SU-DHL-6 (cell line): ENCODE results near the gene MANEA.

Experiments used
- H2AFZ ChIP-seq: fragments of 200-600 bp; sonication (generic); 2 replicates; pipeline ENCODE4 v1.6.1; 2014; ENCODE audit warnings: low read depth, mild to moderate bottlenecking, moderate library complexity, mixed read lengths, antibody characterized with exemption, low read length; ENCODE audit not compliant: severe bottlenecking
- H3F3A ChIP-seq: fragments of 200-600 bp; shearing (Covaris generic); 2 replicates; pipeline ENCODE4 v1.6.0; 2016; ENCODE audit warnings: antibody characterized with exemption, mild to moderate bottlenecking; ENCODE audit not compliant: insufficient read depth
- H3K27ac ChIP-seq: fragments of 200-600 bp; sonication (generic); 2 replicates; pipeline ENCODE4 v1.5.1; 2016; ENCODE audit warnings: low read depth, mild to moderate bottlenecking, low read length, moderate library complexity, mixed read lengths
- H3K27me3 ChIP-seq: fragments of 200-600 bp; sonication (generic), shearing (Covaris generic); 2 replicates; pipeline ENCODE4 v1.6.0; 2014; ENCODE audit warnings: mild to moderate bottlenecking, low read length
- H3K36me3 ChIP-seq: fragments of 200-600 bp; sonication (generic); 2 replicates; pipeline ENCODE4 v1.6.1; 2014; ENCODE audit warnings: mild to moderate bottlenecking, low read length, mixed read lengths
- H3K4me2 ChIP-seq: fragments of 300-600, 200-600 bp; shearing (Covaris generic), sonication (generic); 2 replicates; pipeline ENCODE4 v1.6.0; 2014; ENCODE audit warnings: low read length, low read depth, mild to moderate bottlenecking; ENCODE audit not compliant: poor library complexity, severe bottlenecking
- H3K4me3 ChIP-seq: fragments of 200-600 bp; sonication (generic); 2 replicates; pipeline ENCODE4 v1.5.1; 2014; ENCODE audit warnings: antibody characterized with exemption, low read length, mild to moderate bottlenecking, mixed read lengths; ENCODE audit not compliant: insufficient read depth, poor library complexity, severe bottlenecking
- H3K79me2 ChIP-seq: fragments of 200-600 bp; sonication (generic); 2 replicates; pipeline ENCODE4 v1.6.1; 2014; ENCODE audit warnings: mild to moderate bottlenecking, low read length, moderate library complexity; ENCODE audit not compliant: insufficient read depth
- H3K9ac ChIP-seq: fragments of 200-600 bp; sonication (generic); 2 replicates; pipeline ENCODE4 v1.7.0; 2014; ENCODE audit warnings: mild to moderate bottlenecking, low read length
- H3K9me2 ChIP-seq: fragments of 200-600 bp; sonication (generic); replicated peaks from 2 replicates; pipeline ENCODE4 v1.6.1; 2014; ENCODE audit warnings: low read length; ENCODE audit not compliant: insufficient read depth
- H3K9me3 ChIP-seq: fragments of 200-600 bp; sonication (generic); 2 replicates; pipeline ENCODE4 v1.6.1; 2014; ENCODE audit warnings: low read length, mixed read lengths; ENCODE audit not compliant: insufficient read depth
- H4K20me1 ChIP-seq: fragments of 200-600 bp; sonication (generic); 2 replicates; pipeline ENCODE4 v1.6.1; 2014; ENCODE audit warnings: low read depth, mild to moderate bottlenecking, antibody characterized with exemption, low read length, moderate library complexity, mixed read lengths
- EZH2phosphoT487 ChIP-seq: fragments of 200-600 bp; sonication (generic), shearing (Covaris generic); conservative IDR thresholded peaks from 2 replicates; pipeline ENCODE4 v1.6.1; 2018; ENCODE audit warnings: mild to moderate bottlenecking, antibody characterized with exemption, low read length, moderate library complexity, mixed read lengths
- TF ChIP-seq, protein P1 (sequence below): fragments of 200-600 bp; sonication (generic); IDR thresholded peaks from one replicate; pipeline ENCODE4 v1.5.1; 2017; ENCODE audit warnings: antibody characterized with exemption, mild to moderate bottlenecking, low read length, moderate library complexity; ENCODE audit not compliant: insufficient read depth, poor library complexity, severe bottlenecking

Gene MANEA

DNA sequence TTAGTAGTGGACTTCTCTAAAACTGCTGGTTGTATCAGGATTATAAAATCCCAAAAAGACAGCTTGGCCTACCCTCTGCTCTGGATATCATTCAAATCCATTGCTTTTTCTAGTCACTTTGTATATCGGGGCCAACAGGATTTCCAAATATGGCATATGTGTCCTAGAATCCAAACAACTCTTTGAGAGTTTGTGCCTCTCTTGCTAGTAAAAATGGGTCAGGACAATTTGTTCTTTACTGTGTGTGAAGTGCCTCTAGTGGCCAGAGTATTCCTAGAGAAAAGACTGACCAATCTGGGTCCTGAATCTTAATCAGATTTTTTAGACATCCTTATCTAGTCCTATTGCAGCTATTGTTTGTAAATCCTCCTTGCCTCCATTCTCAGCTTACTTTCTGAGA, 33.5 kb upstream of the MANEA start:
- no peaks in the 10 kb centered on the region for H4K20me1 ChIP-seq
- no peaks in the 10 kb centered on the region for H3K79me2 ChIP-seq
- no peak overlapping the region for H2AFZ ChIP-seq
- H3K4me3 ChIP-seq, result no peak overlapping the region
- no peak overlapping the region for H3K4me2 ChIP-seq
- no peaks in the 10 kb centered on the region for H3K27me3 ChIP-seq
- no peaks in the 10 kb centered on the region for H3K9me2 ChIP-seq
- no peaks in the 10 kb centered on the region for H3F3A ChIP-seq
- no peaks in the 10 kb centered on the region for H3K36me3 ChIP-seq
- TF ChIP-seq, protein P1, sequence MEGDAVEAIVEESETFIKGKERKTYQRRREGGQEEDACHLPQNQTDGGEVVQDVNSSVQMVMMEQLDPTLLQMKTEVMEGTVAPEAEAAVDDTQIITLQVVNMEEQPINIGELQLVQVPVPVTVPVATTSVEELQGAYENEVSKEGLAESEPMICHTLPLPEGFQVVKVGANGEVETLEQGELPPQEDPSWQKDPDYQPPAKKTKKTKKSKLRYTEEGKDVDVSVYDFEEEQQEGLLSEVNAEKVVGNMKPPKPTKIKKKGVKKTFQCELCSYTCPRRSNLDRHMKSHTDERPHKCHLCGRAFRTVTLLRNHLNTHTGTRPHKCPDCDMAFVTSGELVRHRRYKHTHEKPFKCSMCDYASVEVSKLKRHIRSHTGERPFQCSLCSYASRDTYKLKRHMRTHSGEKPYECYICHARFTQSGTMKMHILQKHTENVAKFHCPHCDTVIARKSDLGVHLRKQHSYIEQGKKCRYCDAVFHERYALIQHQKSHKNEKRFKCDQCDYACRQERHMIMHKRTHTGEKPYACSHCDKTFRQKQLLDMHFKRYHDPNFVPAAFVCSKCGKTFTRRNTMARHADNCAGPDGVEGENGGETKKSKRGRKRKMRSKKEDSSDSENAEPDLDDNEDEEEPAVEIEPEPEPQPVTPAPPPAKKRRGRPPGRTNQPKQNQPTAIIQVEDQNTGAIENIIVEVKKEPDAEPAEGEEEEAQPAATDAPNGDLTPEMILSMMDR, result no peak
- TF ChIP-seq EZH2phosphoT487, result no peak
- H3K9me3 ChIP-seq, result no peaks in the 10 kb centered on the region
- no peak overlapping the region for H3K9ac ChIP-seq
- no peak overlapping the region for H3K27ac ChIP-seq

DNA sequence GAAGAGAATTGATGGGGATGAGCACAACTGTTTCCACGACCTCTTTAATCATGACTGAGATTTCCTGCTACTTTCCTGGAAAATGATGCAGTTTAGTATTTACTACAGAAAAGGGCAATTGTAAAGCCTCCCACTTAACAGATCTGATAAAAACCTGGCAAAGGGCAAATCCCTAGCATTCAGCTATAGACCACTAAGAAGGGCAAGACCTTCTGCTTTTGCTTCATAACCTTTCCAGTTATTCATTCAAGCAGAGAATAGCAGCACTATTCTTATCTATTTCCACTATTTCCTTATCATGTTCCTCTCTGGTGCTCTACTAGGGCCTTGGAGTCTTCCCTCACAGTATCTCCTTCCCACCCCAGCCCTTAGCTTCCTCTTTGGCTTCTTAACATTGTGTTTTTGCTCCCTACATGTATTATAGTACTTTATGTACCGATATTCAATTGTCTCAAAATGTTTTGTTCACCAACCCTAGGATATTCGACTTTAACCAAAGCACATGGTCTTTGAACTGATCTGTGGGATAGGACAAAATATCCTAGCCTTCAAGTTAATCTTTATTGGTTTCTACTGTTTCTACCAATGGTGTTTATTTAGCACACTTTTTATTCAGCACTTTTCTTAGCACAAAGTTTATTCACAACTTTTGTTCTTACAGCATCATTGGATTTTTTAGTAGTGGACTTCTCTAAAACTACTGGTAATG, 32.7 kb upstream of the MANEA start:
- Histone ChIP-seq H2AFZ (no peak overlapping the region), H3K79me2 (no peaks in the 10 kb centered on the region), H3K9ac (no peak overlapping the region), H3K9me3 (no peaks in the 10 kb centered on the region), H3K4me3 (no peak overlapping the region), H4K20me1 (no peaks in the 10 kb centered on the region), H3F3A (no peaks in the 10 kb centered on the region), H3K9me2 (no peaks in the 10 kb centered on the region), H3K27ac (no peak overlapping the region), H3K4me2 (no peak overlapping the region), H3K27me3 (no peaks in the 10 kb centered on the region), H3K36me3 (no peaks in the 10 kb centered on the region)
- TF ChIP-seq EZH2phosphoT487, result no peak
- TF ChIP-seq, protein P1, result no peak

DNA sequence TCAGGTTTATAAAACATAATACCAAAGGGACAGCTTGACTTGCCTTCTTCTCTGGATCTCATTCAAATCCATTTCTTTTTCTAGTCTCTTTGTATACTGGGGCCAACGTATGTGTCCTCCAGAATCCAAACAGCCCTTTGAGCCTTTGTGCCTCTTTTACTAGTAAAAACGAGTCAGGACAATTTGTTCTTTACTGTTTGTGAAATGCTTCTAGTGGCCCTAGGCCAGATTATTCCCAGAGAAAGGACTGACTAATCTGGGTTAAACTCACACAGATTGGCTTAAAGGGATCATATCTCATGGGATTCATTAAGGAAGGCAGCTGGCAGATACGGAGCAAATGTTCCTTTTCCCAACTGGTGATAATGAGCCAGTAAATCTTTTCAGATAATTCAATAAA, 32.1 kb upstream of the MANEA start:
- no peaks in the 10 kb centered on the region for H3K27me3 ChIP-seq
- H3K36me3 ChIP-seq, result no peaks in the 10 kb centered on the region
- no peaks in the 10 kb centered on the region for H4K20me1 ChIP-seq
- no peaks in the 10 kb centered on the region for H3K9me2 ChIP-seq
- H3K4me2 ChIP-seq, result no peak overlapping the region
- H2AFZ ChIP-seq, result no peak overlapping the region
- no peak overlapping the region for H3K27ac ChIP-seq
- no peaks in the 10 kb centered on the region for H3K79me2 ChIP-seq
- H3K9me3 ChIP-seq, result no peaks in the 10 kb centered on the region
- no peak overlapping the region for H3K4me3 ChIP-seq
- TF ChIP-seq, protein P1, result no peak
- TF ChIP-seq EZH2phosphoT487, result no peak
- H3K9ac ChIP-seq, result no peak overlapping the region
- H3F3A ChIP-seq, result no peaks in the 10 kb centered on the region
